Stimulated activated CD4-positive, alpha-beta T cell treated with anti-CD3 and anti-CD28 coated beads, Interleukin-15, amount 100 ng/mL, for 48 hours (primary cell): ENCODE results near the gene LTBP1.

ENCODE experiments used
- DNase-seq, 2 donors: peaks; one replicate each; pipeline ENCODE4 v3.0.0-alpha.2; 2020; ENCODE audit warnings: low read depth in 2 of 2

The LTBP1 gene

DNA sequence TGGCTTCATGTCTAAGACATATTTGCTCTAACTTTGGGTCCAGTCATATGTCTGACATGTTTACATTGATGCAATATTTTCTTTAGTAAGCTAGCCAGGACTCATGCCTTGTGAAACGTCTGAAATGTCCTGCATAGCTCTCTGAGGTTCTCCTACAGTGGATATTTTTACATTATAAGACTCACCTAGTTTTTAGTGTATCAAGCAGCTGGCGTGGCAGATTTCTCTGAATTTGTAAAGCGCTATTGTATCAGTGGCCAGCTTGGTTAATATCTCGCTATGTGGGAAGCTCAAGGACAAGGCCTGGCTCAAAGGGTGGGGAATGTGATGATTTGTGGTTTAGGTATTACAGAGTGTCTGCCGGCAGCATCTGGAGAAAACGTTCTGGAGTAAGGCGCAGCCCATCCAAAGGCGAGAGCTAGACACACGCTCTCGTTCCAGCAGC, 164.3 kb downstream of the LTBP1 start:
- DNase-seq: no peak

DNA sequence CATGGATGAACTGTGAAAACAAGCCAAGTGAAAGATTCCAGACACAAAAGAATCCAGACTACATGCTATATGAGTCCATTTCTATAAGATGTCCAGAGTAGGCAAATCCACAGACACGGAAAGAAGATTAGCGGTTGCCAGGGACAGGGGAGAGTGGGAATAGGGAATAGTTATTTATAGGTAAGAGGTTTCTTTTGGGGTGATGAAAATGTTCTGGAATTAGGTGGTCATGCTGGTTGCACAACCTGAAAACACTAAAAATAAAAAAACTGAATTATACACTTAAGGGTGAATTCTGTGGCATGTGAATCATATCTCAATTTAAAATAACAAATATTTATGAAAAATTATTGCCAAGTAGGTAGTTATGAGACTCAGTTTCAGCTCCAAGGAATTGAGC, 168.4 kb downstream of the LTBP1 start:
- no peak for DNase-seq

DNA sequence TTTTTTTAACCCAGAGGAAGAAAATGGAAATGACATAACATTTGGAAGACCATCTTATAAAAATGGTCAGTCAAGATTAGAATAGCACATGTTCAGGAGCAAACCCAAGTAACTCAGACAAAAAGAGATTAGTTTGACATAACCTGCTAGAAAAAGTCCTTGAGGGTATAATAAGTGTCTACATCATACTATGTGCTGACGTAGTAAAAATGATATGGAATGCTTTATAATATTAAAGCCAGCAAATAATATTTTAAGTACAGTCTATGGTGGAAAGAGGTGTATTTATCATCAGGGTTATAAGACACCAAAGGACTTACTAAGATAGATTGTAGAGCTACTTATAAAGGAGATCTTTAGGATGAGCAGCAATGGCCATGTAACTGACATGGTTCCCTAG, 169.0 kb downstream of the LTBP1 start:
- DNase-seq: no peak

DNA sequence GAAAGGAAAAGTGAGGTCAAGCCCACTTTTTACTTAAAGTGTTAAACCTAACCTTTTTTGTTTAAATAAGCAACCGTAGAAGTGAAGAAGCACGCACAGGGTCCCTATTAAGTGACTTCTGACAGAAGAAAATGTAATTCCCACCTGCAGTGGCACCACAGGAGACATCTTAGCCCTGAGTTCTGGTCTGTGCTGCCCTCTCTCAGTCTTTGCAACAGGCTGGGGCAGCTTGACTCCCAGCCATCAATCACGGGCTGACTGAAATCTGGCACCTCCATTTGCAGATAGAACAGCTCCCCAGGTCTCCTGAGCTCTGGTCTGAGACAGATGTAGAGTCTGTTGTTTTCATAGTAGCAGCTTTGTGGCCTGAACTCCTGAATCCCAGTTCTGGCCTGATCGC, 170.0 kb downstream of the LTBP1 start:
- no peak for DNase-seq

DNA sequence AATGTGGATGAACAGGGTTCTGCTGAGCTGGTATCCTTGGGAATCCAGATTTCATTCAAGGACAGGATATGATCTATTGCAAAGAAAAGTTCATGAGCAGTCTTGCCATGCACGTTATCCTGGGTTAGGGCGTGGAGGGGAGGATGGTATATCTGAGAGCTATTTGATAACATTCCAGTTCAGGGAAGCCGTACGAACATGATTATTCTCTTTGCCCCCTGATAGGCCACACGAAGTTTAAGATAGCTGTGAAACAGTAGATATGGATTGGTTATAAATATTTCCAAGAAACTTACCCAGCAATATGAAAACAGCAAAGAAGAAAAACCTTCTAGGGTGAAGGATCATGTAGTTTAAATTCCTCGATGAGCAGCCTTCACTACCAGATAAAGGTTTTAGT, 171.9 kb downstream of the LTBP1 start:
- DNase-seq: no peak

DNA sequence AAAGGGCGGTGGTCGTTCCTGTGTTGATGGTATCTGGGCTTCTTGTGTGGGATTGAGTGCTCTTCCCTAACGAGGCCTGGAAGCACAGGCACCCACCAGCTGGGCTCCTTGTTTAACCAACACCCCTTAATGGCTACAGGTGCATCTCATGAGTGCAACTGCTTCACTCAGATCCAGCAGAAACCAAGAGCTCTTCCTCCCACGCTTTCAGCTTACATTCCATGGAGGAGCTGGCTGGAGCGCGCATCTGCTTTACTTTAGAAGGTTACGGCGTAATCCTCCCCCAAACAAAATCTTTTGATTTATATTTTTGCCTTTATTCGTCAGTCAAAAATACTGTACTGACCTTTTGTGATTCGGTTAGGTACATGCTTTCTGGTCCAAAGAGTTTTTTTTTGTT, 174.7 kb downstream of the LTBP1 start:
- DNase-seq: no peak

DNA sequence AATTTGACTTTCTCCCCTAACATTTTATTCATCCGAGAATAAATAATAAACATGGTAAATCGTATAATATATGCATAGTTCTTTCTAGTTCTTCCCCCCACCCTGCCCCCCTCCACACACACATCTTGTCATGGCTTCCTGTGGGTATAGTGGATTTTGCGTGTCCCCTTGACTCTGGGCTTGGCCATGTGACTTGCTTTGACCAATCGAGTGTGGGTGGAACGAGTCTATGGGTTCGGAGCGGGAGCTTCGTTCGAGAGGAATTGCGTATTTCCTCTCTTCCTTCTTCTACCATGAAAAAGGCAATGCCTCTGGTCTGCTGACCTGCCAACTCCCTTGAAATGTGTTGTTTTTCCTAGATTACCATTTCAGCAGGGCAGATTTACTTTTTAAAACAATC, 175.2 kb downstream of the LTBP1 start:
- DNase-seq: no peak

DNA sequence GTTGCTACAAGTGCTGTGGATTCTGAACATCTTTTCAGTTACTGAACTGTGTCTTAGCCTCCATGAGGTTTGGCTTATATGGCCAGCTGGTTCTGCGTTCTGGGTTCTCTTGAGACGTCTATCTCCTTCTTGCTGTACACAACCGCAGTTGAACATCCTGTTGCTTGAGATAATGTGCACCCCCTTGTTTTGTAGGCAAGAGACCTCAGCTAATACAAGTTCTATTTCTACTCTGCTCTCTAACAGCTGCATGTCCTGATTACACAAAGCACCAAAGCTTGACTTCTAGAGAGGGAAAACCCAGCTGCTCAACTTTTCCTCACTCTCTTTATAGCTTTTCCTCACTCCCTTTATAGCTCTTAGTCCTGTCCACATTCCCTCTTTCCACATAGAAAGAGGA, 176.0 kb downstream of the LTBP1 start:
- no peak for DNase-seq

DNA sequence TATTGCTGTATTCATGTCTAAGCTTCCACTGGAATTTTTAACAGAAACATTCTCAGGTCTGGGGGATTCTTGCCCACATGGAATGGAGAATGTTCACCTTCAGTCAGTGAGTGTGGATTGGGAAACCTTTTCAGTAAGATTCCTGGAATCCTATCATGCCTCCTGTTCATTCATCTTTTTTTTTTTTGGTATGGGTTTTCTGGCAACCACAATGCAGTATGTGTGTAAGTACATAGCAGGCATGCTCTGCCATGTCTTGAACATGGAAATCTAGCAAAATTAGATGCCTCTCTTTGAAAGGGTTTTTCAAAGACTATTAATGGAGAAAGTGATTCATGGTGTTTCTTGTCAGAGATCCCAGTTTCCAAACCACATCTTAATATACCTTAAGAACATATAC, 176.5 kb downstream of the LTBP1 start:
- DNase-seq: no peak

DNA sequence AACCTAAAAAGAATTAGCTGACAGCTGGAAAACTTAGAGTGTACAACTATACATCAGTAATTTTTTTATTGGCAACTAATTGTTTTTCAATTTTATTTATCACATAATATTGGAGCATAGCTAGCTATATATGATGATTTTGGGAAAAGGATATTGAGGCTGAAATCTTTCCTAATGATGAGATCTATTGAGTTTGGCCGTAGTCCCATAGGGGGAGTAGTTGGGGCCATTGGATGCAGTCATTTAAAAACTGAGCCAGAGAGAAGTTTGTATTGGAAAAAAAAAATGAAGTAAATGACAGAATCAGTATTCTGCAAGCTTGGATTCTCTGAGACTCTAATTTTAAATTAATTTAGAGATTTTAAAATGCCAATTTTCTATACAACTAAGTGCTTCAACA, 179.8 kb downstream of the LTBP1 start:
- no peak for DNase-seq

DNA sequence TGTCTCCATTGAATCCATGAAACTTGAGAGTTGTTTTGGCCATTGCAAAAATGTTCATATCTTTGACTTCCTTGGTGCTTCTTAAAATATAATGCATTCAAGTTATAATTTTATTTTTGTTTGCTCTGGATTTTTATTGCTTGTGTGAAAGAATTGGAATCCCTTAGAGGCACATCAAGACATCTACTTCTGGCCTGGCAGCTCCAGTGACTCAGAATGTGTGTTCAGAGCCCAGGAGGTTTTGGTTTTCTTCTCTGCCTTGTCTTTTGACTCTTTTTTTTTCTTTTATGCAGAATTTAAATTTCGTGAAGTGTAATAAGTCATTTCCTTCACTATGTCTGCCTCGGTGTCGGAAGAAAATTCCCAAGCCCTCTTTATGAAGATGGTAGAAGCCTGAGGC, 180.2 kb downstream of the LTBP1 start:
- DNase-seq: no peak

DNA sequence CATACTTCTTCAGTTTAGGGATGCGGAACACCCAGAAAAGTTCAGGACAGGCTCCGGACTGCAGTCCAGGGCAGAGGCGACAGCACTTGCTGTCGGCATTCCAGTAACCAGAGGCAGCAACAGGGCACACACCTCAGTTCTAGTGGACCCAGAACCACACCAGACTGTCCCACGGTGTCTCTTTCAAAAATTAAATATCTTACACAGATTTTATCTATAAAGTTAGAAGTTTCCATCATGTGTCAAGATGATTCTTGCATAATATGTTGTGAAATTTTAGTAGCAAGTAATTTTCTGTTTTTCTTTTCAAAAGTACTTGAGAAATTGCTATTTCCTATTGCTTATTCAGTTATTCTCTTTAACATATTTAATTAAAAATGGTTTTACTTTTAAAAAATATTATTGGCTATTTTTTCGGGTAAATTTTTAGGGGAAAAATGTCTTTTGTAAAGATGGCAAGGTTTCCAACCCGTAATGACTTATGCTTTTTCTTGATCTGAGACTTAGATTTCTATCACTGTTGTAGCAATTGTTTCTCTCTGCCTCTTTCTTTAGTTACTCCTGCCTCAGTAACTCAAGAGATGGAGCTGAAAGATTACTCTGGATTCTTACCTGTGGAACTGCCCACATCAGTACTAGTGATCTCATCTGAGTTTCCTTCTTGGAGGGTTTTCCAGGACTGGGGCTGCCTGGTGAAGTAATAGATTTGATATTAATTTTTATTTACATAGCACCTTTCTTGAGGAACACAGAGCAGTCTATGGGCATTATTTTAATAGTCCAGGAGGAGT, 182.7 kb downstream of the LTBP1 start:
- DNase-seq: no peak

DNA sequence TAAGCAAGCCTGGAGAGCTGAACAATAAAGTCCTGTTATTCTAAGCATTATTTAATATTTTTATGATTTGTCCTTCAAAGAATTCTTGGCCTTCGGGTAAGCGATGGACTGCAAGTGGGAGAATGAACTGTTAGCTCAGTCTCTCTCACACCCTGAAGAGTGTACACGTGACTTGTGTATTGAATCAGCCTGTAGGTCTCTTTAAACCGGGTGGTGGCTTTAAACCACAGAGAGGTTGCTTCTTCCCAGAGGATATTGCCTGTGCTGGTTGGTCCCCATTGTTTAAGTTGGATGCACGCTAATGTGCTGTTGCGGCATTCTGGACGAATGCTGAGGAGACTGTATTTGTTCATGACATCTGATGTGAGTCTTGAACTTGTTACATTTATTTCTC, 183.3 kb downstream of the LTBP1 start:
- no peak for DNase-seq

DNA sequence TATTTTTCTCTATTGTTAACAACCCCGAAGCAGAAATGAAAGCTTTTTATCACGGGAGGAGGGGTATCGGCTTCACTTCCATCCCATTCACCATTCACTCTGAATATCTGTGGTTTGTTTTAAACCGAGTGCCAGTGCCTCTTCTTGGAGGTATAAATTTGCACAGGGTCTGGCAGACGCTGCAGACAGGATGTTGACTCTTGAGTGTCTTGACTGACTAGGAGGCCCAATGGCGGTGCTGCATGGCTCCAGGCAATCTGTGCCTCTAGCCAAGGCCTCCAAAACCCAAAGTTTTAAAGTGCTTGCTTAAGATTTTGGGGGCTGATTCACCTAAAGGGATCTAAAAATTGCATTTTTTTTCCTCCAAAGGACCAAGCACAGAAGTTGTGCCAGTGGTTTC, 183.8 kb downstream of the LTBP1 start:
- no peak for DNase-seq

DNA sequence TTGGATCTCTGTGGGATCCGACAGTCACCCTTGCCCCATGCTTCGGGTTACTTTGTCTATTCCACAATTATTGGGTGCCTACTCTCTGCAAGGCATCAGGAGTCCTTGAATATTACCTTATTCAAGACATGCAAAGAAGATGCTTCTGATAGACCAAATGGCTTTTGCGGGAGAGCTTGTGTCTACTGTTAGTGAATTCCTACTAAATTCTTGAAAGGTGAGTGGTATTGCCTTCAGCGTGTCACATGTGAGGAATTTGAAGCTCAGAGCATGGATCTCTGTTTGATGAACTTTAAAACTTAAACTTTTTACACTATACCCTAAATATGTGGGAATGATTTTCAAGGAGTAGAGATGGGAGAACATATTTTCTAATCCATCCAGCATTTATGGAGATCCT, 184.4 kb downstream of the LTBP1 start:
- no peak for DNase-seq

DNA sequence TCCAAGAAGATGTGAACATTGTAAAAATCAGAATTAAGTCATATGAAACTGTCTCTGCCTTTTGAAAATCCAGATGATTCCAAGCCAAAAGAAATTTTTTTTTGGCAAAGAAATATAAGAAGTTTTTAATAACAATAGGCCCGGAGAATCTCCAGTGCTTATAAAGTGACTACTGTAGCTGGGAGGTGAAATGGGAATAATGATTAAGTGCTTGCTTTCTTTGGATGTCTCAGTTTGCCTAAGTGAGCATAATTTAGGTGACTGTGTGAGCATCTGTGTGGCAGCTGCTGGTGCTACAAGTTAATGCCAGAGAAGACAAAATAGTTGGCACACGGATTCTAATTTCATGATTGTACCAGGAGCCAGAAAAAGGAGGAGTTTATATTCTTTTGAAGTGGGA, 185.0 kb downstream of the LTBP1 start:
- DNase-seq: no peak

DNA sequence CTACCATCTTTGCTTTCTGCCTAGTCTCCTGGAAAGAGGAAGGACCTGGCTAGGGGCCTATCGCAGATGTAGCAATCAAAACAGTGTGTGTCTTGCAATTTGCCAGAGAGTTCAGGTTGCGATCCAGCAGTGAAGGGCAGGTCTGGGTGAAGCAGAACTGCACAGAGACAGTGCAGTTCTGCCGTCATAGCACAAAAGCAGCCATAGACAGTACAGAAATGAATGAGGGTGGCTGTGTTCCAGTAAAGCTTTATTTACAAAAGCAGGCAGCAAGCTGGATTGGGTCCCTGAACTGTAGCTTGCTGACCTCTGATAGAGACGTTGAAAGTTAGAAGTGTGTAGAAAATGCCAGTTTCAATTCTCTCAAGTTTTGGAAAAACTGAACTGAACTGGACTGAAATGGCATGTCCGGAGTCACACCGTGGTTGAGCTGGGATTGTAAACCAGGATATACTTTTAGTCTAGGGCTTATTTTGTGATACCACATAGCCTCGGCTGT, 186.8 kb downstream of the LTBP1 start:
- no peak for DNase-seq

DNA sequence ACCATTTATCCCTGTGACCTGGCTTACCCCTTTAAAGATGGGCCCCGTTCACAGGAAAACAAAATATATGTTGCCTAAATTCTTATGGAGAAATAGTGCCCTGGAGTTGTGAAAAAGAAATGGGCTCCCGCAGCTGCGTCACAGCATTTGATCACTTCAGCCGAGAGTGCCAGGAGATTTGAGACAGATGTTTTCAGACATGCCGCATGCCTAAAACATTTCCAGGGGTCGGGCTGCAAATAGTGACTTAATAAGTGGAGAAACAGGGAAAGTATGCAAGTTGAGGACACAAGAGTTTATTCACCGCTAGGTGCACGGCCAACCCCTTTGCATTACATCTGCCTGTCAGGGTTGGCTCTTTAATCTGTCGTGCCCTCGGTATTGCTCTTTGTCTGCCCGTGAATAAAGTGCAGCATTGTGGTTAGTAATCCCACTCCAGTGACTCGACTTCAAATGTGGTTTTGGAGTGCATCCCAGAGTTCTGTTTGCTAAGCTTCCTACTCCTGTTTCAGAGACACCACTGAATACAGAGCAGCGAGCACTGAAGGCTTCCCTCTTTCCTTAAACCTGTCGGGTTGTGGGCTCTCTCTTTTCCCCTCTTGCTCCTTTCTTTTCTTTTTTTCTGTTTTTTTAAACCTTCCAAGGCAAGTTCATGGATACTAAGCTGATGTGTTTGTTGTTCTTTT, 187.5 kb downstream of the LTBP1 start:
- no peak for DNase-seq

DNA sequence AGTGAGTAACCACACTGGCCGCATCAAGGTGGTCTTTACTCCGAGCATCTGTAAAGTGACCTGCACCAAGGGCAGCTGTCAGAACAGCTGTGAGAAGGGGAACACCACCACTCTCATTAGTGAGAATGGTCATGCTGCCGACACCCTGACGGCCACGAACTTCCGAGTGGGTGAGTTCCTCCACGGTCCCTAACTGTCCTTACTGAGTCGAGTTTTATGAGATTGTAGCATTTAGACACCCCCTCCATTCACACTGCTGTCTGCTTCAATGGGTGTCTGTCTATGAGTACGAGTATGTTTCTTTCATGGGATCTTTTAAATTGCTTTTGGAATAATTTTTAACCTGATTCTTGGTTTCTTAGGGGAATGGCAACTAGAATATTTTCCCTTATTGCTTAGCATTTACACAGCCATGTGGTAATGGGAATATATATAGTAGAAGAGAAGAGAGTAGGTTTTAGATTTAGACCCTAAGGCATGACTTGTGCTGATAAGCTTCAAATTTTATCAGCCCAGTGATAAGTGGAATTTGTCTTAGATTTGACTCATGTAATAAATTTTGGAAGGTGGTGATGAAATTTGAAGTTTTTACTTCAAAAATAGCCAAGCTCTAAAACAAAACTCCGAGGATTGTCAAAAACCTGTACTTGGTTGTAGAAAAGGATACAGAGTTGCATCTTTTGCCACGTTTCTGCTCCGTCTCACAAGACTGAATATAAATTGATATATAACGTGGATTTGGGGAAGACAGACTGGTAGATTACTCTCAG, 188.2 kb downstream of the LTBP1 start:
- no peak for DNase-seq

DNA sequence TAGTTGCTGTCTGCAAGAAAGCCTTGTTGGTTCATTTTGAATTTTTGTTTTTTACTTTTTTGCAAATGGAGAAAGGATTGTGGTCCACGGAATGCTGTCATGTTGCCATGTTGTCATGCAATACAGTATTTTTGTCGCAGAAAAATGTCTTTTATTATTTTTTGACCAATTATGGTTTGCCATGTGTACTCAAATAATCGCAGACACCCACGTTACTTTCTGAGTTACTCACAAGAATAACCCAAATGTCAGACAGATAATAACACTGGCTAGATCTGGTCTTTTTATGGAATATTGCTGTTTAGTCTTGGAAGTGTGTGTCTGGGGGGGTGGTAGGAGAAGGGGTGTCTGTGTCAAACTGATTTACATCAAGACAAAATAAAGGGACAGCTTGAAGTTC, 188.9 kb downstream of the LTBP1 start:
- DNase-seq: no peak

DNA sequence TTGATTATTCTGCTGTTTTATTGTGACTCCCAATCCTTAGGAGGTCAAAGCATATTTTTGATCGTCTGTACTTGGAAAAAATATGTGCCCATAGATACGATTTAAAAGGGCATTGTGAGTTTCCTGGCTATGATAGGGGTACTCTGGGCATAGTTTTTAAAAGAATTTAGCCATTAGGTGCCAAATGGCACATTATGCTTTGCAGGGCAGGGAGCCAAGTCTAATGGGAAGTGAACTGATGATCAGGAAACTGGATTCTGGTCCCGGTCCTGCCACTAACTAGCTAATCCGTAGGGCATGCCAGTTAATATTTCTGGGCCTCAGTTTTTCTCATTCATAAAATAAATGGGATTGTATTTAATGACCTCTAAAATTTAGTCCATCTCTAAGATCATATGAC, 189.3 kb downstream of the LTBP1 start:
- DNase-seq: no peak

DNA sequence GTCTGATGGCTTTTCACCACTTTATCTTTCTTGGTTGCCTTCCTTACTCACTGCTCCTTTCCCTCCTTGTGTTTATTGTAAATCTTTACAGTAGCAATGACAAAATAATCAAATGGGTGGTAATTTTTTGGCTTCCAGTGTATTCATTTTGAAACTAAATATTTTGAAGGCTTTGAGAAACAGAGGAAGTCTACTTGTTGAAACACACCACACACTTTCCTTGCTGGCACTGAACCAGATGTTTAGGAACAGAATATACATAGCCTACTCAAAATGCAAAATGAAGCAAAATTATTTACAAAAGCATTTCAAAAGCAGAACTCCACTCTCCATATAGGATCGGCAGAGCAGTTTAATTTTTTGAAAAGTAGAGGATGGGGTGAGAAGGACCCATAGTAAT, 189.8 kb downstream of the LTBP1 start:
- no peak for DNase-seq

DNA sequence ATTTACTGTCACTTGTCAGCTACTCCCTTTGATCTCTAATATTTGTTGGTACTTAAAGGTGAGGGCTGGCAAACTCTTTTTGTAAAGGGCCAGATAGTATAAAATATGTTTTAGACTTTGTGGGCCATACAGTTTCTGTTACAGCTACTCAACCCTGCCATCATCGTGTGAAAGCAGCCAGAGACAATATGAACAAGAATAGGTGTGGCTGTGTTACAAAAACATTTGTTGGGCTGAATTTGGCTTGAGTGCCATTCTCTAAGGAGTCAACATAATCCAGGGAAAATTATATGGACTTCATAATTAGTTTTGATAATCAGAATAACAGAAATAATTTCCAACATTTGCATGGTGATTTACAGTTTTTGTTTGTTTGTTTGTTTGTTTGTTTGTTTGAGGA, 190.6 kb downstream of the LTBP1 start:
- DNase-seq: no peak
